ENCODE data around the gene ADGRD1. TPM values are rescaled to one million over a fixed set of nuclear protein-coding genes. Genes with fewer than 3 reads are reported as not detected.

Gene ADGRD1
- polyA plus RNA-seq, 1 of the 3 experiments (the other 2 are of a cell fraction), result not detected

DNA sequence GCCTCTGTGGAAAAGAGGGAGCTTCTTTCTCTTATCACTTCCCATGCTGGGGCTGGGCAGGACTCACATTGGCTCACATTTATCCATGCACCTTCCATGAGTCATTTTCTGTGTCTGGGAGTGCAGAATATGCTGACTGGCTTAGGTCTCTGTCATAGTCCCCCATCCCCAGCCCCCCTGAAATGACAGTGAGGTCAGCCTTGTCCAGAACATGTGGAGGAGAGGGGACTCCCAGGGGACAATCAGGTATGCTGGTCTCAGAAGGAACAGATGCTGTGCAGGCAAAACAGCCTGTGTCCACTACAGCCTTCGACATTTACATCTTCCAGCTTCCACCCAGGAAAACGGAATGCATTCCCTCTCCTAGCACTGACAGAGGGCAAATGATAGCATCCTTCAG lies 35.0 kb downstream of the ADGRD1 start:
- H3K27ac ChIP-seq (ENCODE audit: low read depth in 2 of 2, low read length in 1 of 2), result no peak overlapping the region
- no peaks in the 10 kb centered on the region for H3K36me3 ChIP-seq (replicated peaks in 1 of 2; ENCODE audit: control insufficient read depth in 1 of 2, insufficient read depth in 2 of 2, low read length in 1 of 2)
- H3K4me1 ChIP-seq (ENCODE audit: control insufficient read depth in 1 of 2, insufficient read depth in 2 of 2, low read depth in 1 of 2, low read length in 1 of 2), result no peaks in the 10 kb centered on the region; a peak in 1 of 4 replicates
- H3F3A ChIP-seq (replicated peaks; ENCODE audit: insufficient read depth), result no peaks in the 10 kb centered on the region
- H2AFZ ChIP-seq (ENCODE audit: low read depth), result no peak overlapping the region
- ChIA-PET POLR2A (no interaction called here), CTCF (interaction anchor here (0.7 to 1.4 kb wide), 2 partner anchors 16 to 27 kb away, joined by 3 read pairs; no protein-coding TSS in a partner anchor)
- no peak for TF ChIP-seq TAF1 (IDR thresholded peaks at IDR 0.05; ENCODE audit: borderline replicate concordance, low read depth, low read length)
- no peak for TF ChIP-seq NFIC (IDR thresholded peaks at IDR 0.05; ENCODE audit: borderline replicate concordance)
- no peak for TF ChIP-seq ELF1 (IDR thresholded peaks at IDR 0.05)
- TF ChIP-seq TCF12 (IDR thresholded peaks at IDR 0.05), result no peak
- TF ChIP-seq MXI1 (IDR thresholded peaks at IDR 0.05; ENCODE audit: low read depth, low read length), result no peak
- TF ChIP-seq, protein P1, sequence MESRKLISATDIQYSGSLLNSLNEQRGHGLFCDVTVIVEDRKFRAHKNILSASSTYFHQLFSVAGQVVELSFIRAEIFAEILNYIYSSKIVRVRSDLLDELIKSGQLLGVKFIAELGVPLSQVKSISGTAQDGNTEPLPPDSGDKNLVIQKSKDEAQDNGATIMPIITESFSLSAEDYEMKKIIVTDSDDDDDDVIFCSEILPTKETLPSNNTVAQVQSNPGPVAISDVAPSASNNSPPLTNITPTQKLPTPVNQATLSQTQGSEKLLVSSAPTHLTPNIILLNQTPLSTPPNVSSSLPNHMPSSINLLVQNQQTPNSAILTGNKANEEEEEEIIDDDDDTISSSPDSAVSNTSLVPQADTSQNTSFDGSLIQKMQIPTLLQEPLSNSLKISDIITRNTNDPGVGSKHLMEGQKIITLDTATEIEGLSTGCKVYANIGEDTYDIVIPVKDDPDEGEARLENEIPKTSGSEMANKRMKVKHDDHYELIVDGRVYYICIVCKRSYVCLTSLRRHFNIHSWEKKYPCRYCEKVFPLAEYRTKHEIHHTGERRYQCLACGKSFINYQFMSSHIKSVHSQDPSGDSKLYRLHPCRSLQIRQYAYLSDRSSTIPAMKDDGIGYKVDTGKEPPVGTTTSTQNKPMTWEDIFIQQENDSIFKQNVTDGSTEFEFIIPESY (IDR thresholded peaks at IDR 0.05; ENCODE audit: borderline replicate concordance, low read depth), result no peak
- no peak for TF ChIP-seq RCOR1 (IDR thresholded peaks at IDR 0.05; ENCODE audit: low read length)
- TF ChIP-seq CHD2 (IDR thresholded peaks at IDR 0.05; ENCODE audit: low read length, partially characterized antibody), result no peak
- TF ChIP-seq YY1 (IDR thresholded peaks at IDR 0.05; ENCODE audit: low read depth), result no peak
- TF ChIP-seq FOXJ3 (CRISPR knock-in tag; IDR thresholded peaks at IDR 0.05), result no peak
- TF ChIP-seq, protein P2, sequence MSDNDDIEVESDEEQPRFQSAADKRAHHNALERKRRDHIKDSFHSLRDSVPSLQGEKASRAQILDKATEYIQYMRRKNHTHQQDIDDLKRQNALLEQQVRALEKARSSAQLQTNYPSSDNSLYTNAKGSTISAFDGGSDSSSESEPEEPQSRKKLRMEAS (IDR thresholded peaks at IDR 0.05; ENCODE audit: low read depth), result no peak
- TF ChIP-seq RAD21 (IDR thresholded peaks at IDR 0.05; ENCODE audit: low read length), result no peak
- TF ChIP-seq TEAD4 (IDR thresholded peaks at IDR 0.05; ENCODE audit: borderline replicate concordance, insufficient read depth), result no peak
- no peak for TF ChIP-seq POLR2AphosphoS5 (IDR thresholded peaks at IDR 0.05; ENCODE audit: low read depth, low read length)
- TF ChIP-seq EZH2phosphoT487 (IDR thresholded peaks at IDR 0.05; ENCODE audit: borderline replicate concordance, low read depth), result no peak
- TF ChIP-seq MEF2A (IDR thresholded peaks at IDR 0.05; ENCODE audit: borderline replicate concordance, low read depth), result no peak
- TF ChIP-seq GATA2 (CRISPR knock-in tag; IDR thresholded peaks at IDR 0.05), result no peak
- TF ChIP-seq RXRA (IDR thresholded peaks at IDR 0.05; ENCODE audit: borderline replicate concordance, low read depth), result no peak
- no peak for TF ChIP-seq RFX5 (IDR thresholded peaks at IDR 0.05; ENCODE audit: low read length)
- no peak overlapping the region for H3K9ac ChIP-seq
- H3K79me2 ChIP-seq (ENCODE audit: insufficient read depth), result no peaks in the 10 kb centered on the region
- no peaks in the 10 kb centered on the region for H3K27me3 ChIP-seq (ENCODE audit: insufficient read depth)
- no peak overlapping the region for H3K4me2 ChIP-seq
- no peaks in the 10 kb centered on the region for H3K9me3 ChIP-seq
- no peak overlapping the region for H3K4me3 ChIP-seq (ENCODE audit: low read depth in 2 of 2, low read length in 1 of 2)
- H4K20me1 ChIP-seq (ENCODE audit: insufficient read depth), result no peaks in the 10 kb centered on the region
- WGBS (ENCODE audit: low lambda C conversion rate), result 11% methylated on average over 2 of the region's 2 CpGs
- no peaks in the 10 kb centered on the region for H3K9me2 ChIP-seq
- DNase-seq, result no peak

GRCh38 chr12:130989391-130989790 lies 35.7 kb downstream of the ADGRD1 start:
- H3K4me3 ChIP-seq (ENCODE audit: low read depth in 2 of 2, low read length in 1 of 2), result no peak overlapping the region
- ChIA-PET POLR2A (no interaction called here), CTCF (interaction anchor here (0.7 to 1.4 kb wide), 2 partner anchors 15 to 28 kb away, joined by 3 read pairs; no protein-coding TSS in a partner anchor)
- no peaks in the 10 kb centered on the region for H3K9me3 ChIP-seq
- H3K4me2 ChIP-seq, result no peak overlapping the region
- no peaks in the 10 kb centered on the region for H3K36me3 ChIP-seq (replicated peaks in 1 of 2; ENCODE audit: control insufficient read depth in 1 of 2, insufficient read depth in 2 of 2, low read length in 1 of 2)
- H3K79me2 ChIP-seq (ENCODE audit: insufficient read depth), result no peaks in the 10 kb centered on the region
- no peaks in the 10 kb centered on the region for H4K20me1 ChIP-seq (ENCODE audit: insufficient read depth)
- 60% methylated on average over 4 of the region's 8 CpGs for WGBS (ENCODE audit: low lambda C conversion rate)
- no peak for DNase-seq
- TF ChIP-seq, protein P2 (IDR thresholded peaks at IDR 0.05; ENCODE audit: low read depth), result no peak
- no peak overlapping the region for H3K9ac ChIP-seq
- H3K27ac ChIP-seq (ENCODE audit: low read depth in 2 of 2, low read length in 1 of 2), result no peak overlapping the region
- no peak overlapping the region for H2AFZ ChIP-seq (ENCODE audit: low read depth)
- no peaks in the 10 kb centered on the region for H3F3A ChIP-seq (replicated peaks; ENCODE audit: insufficient read depth)
- no peaks in the 10 kb centered on the region; a peak in 1 of 4 replicates for H3K4me1 ChIP-seq (ENCODE audit: control insufficient read depth in 1 of 2, insufficient read depth in 2 of 2, low read depth in 1 of 2, low read length in 1 of 2)
- H3K27me3 ChIP-seq (ENCODE audit: insufficient read depth), result no peaks in the 10 kb centered on the region
- no peaks in the 10 kb centered on the region for H3K9me2 ChIP-seq

All from SK-N-SH (cell line).